DND-41 (cell line): ENCODE results near the gene CLCF1.

ENCODE experiments used
- EZH2 ChIP-seq: IDR thresholded peaks from 3 replicates; pipeline ENCODE4 v1.6.1; 2012; ENCODE audit warnings: borderline replicate concordance, low read depth, mild to moderate bottlenecking, moderate library complexity, low read length, inconsistent platforms; ENCODE audit not compliant: severe bottlenecking
- TF ChIP-seq, protein P1 (sequence below): IDR thresholded peaks from 2 replicates; pipeline ENCODE4 v1.5.1; 2012; ENCODE audit warnings: borderline replicate concordance, low read length, moderate library complexity, mild to moderate bottlenecking; ENCODE audit not compliant: poor library complexity, severe bottlenecking; ENCODE audit errors: extremely low read depth

DNA sequence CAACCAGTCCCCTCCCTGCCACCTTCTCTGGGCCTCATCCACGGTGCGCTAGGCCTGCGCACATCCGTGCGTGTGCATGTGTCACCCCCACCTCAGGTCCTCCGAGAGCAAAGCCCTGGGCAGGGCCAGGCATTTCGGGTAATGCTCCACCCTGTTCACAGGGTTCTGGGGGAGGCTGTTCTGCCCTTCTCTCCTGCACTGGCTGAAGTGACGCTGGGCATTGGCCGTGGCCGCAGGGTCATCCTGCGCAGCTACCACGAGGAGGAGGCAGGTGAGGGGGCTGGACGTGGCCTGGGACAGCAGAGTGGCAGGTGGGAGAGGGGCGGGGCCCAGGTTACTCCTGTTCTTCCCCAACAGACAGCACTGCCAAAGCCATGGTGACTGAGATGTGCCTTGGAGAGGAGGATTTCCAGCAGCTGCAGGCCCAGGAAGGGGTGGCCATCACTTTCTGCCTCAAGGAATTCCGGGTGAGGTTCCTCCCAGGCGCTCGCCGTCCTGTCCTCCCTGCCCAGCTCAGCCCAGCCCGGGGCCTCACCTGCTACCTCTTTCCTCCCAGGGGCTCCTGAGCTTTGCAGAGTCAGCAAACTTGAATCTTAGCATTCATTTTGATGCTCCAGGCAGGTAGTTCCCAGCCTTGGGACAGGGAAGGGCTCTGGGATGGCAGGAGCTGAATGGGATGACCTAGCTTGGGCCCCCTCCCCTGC is 22.3 kb upstream of the CLCF1 start:
- TF ChIP-seq, protein P1, sequence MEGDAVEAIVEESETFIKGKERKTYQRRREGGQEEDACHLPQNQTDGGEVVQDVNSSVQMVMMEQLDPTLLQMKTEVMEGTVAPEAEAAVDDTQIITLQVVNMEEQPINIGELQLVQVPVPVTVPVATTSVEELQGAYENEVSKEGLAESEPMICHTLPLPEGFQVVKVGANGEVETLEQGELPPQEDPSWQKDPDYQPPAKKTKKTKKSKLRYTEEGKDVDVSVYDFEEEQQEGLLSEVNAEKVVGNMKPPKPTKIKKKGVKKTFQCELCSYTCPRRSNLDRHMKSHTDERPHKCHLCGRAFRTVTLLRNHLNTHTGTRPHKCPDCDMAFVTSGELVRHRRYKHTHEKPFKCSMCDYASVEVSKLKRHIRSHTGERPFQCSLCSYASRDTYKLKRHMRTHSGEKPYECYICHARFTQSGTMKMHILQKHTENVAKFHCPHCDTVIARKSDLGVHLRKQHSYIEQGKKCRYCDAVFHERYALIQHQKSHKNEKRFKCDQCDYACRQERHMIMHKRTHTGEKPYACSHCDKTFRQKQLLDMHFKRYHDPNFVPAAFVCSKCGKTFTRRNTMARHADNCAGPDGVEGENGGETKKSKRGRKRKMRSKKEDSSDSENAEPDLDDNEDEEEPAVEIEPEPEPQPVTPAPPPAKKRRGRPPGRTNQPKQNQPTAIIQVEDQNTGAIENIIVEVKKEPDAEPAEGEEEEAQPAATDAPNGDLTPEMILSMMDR = no peak
- no peak for TF ChIP-seq EZH2
